HT1080 (cell line): ENCODE measurements around the gene YES1. TPM values are rescaled to one million over a fixed set of nuclear protein-coding genes. Genes with fewer than 3 reads are reported as not detected.
"Not testable (repeated sequence)": the region's sequence is repeated elsewhere in the genome, so short reads cannot be mapped to it uniquely, and the experiment has no call there.

Source experiments
- DNase-seq: peaks from one replicate; pipeline ENCODE4 v3.0.0-alpha.2; 2015; ENCODE audit warnings: low read depth
- total RNA-seq: library from RNA; depleted of rRNA; stranded (reverse); fragments of >200 nt; shearing (Covaris generic); gene quantifications from 2 replicates; pipeline ENCODE4 v1.2.3, GENCODE V29; 2014

The YES1 gene
- total RNA-seq, 1 experiment from 2014 or later = 33.8 TPM

DNA sequence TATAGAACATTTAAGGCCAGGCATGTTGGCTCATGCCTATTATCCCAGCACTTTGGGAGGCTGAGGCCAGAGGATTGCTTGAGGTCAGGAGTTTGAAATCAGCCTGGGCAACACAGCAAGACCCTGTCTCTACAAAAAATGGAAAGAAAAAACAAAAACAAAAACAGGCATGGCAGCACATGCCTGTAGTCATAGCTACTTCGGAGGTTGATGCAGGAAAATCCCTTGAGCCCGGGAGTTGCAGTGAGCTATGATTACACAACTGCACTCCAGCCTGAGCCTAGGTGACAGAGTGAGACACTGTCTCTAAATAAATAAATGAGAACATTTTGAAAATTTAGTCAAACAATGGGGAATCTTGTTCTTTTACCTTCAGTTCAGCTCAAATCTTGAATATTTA, 12.1 kb upstream of the YES1 start:
- no peak for DNase-seq

DNA sequence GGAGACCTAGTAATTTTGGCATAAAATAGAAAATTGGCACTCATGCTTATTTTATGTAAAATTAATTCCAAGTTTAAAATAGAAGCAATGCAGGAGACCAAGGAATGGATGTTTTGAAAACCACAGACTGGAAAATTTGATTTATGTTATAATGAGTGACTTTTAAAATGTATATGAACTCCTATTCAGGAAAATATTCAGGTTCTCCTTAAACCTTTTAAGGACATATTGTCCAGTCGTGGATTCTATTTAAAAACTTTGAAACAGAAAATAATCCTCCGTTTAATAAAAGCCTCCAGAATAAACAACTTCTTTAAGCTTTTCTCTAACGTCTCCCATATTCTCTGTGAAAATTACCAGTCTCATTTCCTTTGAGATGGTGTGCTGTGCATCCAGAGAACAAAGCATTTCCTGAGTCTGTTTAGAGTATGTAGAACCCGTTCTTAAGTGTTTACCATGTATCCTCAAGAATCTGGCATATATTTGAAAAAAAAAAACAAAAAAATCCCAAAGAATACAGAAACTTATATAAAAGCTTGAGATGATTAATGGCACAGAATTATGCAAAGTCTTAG, 8.6 kb upstream of the YES1 start:
- DNase-seq = no peak

DNA sequence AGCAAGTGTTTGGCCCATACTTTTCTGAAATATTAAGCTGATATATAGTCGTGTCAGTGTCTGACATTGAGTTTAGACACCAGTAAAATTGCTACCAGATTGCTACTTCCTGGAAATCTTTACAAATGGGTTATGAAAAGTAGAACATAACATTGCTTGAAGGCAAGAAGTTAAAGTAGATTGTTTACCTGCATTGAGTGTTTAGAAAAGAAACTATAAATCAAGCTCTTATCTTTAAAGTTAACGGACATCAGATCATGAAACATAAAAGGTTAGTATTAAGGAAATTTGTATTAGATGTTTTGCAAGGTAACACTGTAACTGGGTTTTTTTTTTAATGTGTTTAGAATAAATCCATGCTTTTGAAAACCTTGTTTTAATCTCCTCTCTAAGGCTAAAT, 4.8 kb upstream of the YES1 start:
- DNase-seq = no peak

DNA sequence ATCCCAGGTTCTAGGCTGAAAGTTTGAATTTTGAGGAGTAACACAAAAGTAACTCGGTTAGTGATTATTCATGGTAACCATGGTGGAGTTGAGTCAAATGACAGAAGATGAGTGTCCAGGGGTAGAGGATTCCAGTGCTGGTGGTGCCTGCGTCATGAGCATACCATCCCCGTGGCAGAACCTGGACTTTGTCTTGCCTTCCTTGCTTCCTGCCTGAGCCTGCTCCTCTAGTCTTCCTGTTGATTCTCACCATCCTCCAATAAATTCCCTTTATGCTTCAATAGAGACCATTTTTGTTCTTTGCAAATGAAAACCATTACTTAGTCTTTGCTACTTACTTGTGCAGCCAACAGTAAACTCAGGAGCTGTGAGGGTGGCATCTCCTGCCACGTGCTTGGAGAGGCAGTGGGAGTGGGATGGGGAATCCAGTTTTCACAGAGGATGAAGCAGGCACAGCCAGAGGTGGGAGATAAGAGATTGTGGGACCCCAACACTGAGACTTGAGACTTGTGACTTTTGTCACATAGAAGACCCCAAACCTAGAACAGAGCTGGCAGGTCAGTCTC, 4.1 kb upstream of the YES1 start:
- no peak for DNase-seq

DNA sequence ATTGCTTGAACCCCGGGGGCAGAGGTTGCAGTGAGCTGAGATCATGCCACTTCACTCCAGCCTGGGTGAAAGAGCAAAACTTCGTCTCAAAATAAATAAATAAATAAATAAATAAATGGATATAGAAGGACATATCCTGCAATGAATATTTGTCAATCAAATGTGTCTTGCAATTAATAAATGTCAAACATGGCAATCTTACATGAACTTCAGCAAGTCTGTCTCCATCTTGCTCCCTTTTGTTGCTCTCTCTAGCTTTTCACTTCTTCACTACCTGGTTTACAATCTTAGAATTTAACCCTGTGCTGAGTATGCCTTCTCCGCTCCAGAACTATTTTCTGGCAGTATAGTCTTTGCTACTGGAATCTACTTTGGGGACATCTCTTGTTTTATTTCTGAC, 3.3 kb upstream of the YES1 start:
- no peak for DNase-seq

DNA sequence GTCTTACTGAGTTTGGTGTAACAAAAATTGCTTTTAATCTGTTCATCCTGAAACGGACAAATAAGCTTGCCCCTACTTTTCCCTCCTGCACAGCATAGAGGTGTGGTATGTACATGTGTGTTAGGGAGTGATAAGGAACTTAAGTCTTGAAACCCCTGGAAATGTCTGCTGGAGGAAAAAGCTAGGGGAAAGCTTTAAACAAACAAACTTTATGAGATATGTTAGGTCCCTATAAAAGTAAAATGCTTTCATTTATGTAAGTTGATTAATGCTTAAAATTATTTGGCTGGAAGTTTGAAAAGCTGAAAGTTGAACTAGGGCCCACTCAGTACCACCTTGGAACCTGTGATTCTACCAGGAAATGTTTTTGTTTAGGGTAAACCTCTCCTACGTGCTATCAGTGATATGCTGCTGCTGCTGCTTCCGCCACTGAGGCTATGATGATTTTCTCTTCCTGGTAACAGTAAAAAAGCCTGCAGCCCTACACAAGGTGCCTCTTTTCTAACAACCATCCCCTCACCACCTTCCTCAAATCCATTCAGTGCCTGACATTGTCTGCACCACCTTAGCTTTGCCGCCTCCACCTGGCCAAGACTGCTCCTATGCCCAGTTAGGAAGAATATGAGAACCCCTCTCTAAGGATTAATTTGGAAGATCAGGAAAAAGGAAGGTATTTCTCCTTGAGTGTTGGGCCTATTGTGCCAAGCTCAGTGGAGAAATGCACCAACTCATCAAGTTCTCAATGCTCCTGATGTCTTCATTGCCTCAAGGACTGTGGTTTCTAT, 2.5 kb upstream of the YES1 start:
- DNase-seq = no peak

DNA sequence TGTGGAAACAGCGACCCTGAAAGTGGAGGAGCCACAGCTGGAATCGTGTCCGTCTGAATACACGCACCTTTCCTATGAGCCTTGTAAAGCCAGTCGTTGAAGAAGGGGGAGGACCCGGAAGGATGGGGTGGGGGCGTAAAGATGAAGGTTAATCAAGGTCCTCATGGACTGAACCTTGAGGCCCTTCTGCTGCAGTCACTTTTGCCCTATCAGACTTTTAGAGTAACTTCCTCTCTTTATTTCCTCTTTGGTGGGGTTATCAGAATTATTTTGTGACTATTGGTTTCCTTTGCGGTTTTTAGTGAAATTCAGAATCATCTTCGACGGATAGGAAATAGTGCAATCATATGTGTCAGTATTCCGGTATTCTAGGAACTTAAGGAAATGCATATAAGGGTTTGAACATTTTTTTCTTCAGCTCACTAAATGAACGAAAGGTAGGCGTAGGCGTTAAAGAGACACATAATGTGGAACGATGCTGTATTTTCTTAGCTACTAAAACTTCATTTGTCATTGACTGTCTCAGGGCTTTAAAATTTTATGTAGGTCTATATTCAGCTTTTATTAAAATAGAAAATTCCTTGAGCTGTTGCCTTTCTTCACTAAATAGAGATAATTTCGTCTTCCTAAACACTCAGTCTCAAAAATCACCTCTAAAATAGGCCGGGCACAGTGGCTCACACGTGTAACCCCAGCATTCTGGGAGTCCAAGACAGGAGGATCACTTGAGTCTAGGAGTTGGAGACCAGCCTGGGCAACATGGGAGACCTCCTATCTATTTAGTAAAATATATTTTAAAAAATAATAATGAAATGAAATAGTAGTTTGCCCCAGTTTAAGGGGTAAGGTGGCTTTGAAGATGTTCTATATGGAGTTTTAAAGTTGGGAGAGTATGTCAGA, 1.4 kb upstream of the YES1 start:
- no peak for DNase-seq

DNA sequence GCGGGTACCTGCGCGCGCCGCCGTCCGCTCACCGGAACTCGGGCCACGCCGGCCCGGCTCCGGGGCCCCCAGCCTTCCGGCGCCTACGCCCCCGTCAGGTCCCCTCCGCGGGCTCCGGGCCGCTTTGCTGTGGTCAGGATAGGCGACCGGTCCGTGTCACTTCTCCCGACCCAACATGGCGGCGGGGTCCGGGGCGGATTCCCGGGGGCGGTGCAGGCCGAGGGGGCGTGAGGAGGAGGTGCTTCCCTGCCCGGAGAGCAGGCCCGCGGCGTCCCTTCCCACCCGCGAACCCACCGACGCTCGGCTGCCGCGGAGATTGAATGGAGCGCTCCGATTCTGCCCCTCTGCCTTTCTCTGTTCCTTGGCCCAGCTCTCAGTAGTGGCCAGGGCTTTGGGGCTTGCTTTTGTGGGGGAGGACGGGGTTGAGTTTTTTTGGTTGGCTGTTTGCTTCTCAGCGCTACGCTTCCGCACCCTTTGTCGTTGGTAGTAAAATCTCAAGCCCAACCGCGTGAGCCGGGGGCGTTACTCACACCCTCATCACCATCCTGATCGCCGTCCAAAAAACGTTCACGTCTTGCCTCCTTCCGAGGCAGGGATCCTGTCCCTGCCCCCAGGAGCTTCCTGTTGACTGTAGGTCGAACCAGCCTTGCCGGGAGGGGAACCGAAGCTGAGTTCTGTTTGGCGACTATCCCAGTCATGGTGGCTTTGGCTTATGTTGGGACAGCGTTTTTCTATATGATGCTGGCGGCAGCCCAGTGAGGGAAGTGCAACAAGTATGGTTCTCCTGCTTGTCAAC, 532 bp upstream of the YES1 start:
- DNase-seq = peak; percentile 80

DNA sequence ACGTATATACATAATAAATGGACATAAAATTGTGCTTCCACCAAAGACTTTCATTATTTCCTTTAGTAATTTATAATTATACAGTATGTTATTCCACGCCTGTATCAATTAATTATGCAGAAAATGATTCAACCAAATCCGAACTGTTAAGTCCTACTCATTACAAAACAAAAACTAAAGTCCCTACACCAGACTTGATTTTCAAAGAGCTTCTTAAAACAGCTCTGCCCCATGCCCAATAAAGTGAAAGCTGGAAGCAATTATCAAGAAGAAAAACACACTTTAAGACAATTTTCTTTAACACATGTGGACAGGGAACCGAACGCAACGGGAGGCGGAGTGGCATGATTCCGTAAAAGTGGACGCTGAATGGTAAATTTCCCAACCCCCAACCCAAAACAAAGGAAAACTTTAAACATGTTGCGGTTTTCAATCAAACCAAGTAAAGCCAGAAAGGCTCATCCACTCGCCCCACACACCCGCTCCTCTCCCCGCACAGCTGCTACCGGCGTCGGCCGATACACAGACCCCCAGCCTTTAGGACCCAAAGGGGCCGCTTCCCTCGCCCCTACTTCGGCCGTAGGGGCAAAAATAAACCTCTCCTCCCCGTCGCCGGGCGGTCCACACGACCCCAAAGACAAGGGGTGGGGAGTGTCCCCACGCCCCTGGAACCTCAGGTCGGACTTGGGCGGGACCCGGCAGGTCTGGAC, 705 bp downstream of the YES1 start:
- DNase-seq = no peak

DNA sequence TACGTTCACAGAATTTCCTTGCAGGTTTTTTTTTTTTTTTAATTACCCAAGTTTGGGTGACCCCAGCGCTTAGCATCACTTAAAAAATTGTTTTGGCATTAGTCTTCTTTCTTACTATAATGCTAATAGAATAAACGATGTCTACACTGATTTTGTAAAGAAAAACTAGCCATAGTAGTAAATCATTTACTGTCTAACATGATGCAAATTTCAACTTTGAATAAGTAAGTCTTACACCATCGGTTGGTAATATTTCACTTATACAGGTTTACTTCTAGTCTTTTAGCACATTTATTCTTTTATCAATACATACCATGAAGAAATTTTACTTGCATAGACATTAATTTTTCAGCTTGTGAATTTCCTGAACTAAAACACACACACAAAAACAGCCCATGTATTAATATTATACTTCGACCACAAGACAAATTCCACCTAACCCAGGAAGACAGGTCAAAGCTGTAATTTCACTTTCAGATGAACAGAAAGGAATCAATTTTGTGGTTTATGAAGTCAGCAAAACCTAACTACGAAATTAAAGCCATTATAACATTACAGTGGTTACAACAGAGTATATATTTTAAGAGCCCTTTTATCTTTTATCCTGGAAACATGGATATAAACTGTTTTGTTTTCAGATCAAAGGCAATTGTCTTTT, 1.9 kb downstream of the YES1 start:
- DNase-seq = no peak

DNA sequence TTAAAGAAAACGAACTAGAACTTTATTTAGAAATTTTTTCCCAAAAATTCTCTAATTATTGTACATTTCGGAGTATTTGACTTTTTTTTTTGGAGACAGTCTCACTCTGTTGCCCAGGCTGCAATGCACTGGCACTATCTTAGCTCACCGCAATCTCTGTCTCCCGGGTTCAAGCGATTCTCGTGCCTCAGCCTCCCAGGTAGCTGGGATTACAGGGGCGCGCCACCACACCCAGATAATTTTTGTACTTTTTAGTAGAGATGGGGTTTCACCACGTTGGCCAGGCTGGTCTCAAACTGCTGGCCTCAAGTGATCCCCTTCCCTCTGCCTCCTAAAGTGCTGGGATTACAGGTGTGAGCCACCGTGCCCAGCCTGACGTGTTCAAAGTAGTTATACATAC, 2.8 kb downstream of the YES1 start:
- not testable (repeated sequence) for DNase-seq

DNA sequence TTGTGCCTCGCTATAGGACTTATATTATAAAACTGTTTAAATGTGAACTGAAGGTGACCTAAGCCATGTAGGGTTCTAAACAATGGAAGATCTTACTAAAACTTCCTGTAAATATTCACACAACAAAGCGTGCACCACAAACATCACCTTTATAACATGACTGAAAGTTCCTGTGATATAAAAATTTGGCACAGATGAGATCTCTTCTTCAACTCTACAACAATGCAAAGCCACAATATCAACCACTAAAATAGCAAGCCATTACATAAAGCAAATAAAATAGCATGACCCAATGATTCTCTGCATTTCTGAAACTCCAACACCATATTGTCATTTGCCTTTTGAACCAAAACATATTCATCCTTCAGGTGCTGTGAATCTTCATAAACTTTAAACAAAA, 3.5 kb downstream of the YES1 start:
- no peak for DNase-seq

DNA sequence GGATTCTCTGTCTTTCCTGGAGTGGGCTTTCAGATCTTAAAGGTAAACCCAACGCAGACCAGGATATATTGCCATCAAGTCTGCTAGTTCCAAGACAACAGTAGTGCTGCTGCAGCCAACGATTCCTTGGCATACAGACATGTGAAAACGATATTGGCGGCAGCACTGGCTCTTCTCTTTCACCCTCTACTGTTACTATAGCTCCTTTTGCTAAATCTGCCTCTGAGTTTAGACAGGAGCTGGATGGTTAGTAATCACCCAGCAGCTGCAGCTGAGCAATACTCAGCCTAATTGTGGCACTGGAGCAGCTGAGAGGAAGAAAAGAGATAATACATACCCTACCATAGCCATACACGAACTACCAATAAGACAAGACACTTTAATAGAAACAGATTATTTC, 4.0 kb downstream of the YES1 start:
- no peak for DNase-seq

DNA sequence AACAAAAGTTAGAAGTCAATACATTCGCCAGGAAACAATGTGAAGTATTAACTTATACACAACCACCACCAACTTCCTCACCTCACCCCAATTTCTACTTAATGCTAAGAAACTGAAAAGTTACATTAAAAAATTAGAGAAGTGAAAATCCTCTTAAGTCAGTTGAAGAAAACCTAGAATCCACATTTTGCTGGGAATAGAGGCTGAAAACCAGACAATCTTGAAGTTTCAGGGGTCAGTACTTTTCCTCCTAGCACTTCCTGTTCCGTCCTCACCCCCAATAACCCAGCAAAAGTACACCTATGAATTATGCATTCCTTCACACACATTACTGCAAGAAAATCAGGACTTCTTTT, 6.3 kb downstream of the YES1 start:
- no peak for DNase-seq

DNA sequence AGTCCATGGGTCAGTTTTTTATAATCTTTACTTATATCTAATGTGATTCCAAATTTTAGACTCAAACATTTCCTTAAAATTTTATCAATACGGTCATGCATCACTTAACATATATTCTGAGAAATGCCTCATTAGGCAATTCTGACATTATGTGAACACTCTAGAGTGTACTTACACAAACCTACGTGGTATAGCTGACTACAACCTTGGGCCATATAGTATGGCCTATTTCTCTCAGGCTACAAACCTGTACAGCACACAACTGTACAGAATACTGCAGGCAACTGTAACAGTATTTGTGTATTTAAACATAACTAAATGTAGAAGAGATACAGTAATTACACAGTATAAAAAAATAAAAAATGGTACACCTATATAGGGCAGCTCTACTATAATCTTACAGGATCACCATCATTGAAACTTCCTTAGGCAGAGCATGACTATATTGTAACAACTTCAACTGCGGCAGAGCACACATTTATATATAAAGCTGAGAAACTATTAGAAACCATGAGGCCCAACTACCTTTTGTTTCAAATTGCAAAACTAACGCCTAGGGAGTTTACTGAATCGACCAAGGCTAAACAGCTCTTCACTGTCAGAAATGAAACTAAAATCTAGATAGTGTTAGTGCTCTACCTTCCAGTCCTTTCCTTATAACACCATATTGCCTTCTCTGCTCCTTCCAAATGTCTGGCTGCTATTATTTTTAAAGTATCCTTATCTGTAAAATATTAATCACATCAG, 6.9 kb downstream of the YES1 start:
- DNase-seq = no peak

DNA sequence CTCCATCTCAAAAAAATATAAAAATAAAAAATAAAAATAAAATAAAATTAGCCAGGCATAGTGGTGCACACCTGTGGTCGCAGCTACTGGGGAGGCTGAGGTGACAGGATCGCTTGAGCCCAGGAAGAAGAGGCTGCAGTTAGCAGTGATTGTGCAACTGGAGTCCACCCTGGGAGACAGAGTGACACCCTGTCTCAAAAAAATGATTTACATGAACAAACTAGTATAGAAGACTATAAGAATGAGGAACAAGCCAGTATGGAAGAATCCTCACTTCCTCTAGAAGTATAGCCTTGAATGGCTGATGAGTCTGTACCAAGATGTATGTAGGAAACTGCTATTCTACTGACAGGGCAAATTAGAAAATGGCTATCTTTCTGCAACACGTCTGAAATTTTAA, 10.9 kb downstream of the YES1 start:
- no peak for DNase-seq

DNA sequence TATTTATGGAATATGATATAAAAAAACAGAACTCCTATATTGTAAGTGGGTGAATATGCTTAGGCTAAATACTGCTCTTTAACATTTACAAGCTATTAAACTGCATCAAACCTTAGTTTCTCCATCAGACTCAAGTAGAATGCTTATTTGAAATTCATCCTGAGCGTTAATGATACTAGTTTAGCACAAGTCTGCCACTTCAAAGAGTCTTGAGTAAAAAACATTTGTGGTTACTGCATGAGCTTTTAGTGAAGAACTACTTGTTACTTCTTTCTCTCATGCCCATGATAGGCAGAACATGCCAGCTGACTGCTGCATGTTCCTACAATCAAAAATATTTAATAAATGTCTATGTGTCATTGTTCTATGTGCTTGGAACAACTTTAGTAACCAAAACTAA, 12.1 kb downstream of the YES1 start:
- no peak for DNase-seq

DNA sequence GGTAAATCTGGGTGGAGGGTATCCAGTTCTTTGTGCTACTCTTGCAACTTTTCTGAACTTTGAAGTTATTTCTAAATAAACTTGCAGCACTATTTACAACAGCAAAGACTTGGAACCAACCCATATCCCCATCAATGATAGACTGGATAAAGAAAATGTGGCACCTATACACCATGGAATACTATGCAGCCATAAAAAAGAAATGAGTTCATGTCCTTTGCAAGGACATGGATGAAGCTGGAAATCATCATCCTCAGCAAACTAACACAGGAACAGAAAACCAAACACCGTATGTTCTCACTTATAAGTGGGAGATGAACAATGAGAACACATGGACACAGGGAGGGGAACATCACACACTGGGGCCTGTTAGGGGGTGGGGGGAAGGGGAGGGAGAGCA, 16.7 kb downstream of the YES1 start:
- not testable (repeated sequence) for DNase-seq

DNA sequence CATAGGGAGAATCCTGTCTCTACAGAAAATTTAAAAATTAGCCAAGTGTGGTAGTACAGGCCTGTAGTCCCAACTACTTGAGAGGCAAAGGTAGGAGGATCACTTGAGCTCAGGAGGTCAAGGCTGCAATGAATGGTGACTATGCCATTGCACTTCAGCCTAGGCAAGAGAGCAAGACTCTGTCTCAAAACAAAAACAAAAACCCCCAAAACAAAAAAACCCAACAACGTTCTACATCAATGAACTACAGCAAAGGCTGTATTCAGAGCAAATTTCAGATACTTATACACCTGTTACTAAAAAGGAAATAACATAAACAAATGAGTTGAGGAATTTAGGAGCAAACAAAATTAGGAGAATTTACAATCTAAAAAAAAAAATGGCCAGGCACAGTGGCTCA, 22.6 kb downstream of the YES1 start:
- no peak for DNase-seq
